Liver (tissue), 9 donors: ENCODE measurements around the gene CBFA2T2. TPM values are rescaled to one million over a fixed set of nuclear protein-coding genes. Genes with fewer than 3 reads are reported as not detected.
A peak's percentile ranks its signal among the peaks of the same experiment; 100 is the strongest.

Experiments
- DNase-seq: peaks from one replicate; pipeline ENCODE4 v3.0.0-alpha.2; 2017; ENCODE audit warnings: low spot score
- H3K27ac ChIP-seq, 2 donors: one replicate each; pipeline ENCODE4 v1.7.0; 2013; ENCODE audit warnings: inconsistent platforms in 2 of 2, low read length in 2 of 2, control low read depth in 1 of 2, low read depth in 1 of 2, mild to moderate bottlenecking in 1 of 2
- H3K27me3 ChIP-seq, 4 donors: one replicate each; pipeline versions ENCODE4 v1.6.1 to v1.7.0; 2013; ENCODE audit warnings: low read length in 3 of 4, inconsistent platforms in 1 of 4, mild to moderate bottlenecking in 1 of 4, moderate library complexity in 1 of 4; ENCODE audit not compliant: control insufficient read depth in 4 of 4, insufficient read depth in 4 of 4
- H3K36me3 ChIP-seq, 4 donors: one replicate each; pipeline versions ENCODE4 v1.6.1 to v1.7.0; 2013; ENCODE audit warnings: low read length in 3 of 4, mild to moderate bottlenecking in 3 of 4, low read depth in 1 of 4, moderate library complexity in 1 of 4; ENCODE audit not compliant: control insufficient read depth in 4 of 4, insufficient read depth in 3 of 4
- H3K4me1 ChIP-seq, 4 donors: one replicate each; pipeline versions ENCODE4 v1.6.1 to v1.7.0; 2013; ENCODE audit warnings: low read length in 3 of 4, mild to moderate bottlenecking in 3 of 4, moderate library complexity in 1 of 4; ENCODE audit not compliant: control insufficient read depth in 4 of 4, insufficient read depth in 4 of 4
- H3K4me3 ChIP-seq, 3 donors: one replicate each; pipeline versions ENCODE4 v1.6.1 to v1.7.0; 2013; ENCODE audit warnings: low read length in 3 of 3, control low read depth in 1 of 3, low read depth in 1 of 3, mild to moderate bottlenecking in 1 of 3
- H3K9ac ChIP-seq, 2 donors: one replicate each; pipeline ENCODE4 v1.7.0; 2013; ENCODE audit warnings: low read length in 2 of 2, mild to moderate bottlenecking in 2 of 2, moderate library complexity in 2 of 2, control low read depth in 1 of 2, low read depth in 1 of 2
- H3K9me3 ChIP-seq, 4 donors: one replicate each; pipeline versions ENCODE4 v1.6.1 to v1.7.0; 2013; ENCODE audit warnings: low read length in 3 of 4; ENCODE audit not compliant: control insufficient read depth in 4 of 4
- FOXA1 ChIP-seq: IDR thresholded peaks from 2 replicates; pipeline ENCODE4 v1.6.1; 2016; ENCODE audit warnings: antibody characterized with exemption
- HNF4A ChIP-seq, 2 donors: conservative IDR thresholded peaks; 2 replicates each; pipeline ENCODE4 v1.6.1; 2016; ENCODE audit warnings: antibody characterized with exemption in 2 of 2, mild to moderate bottlenecking in 2 of 2
- JUND ChIP-seq, 2 donors: IDR thresholded peaks; 2 replicates each; pipeline ENCODE4 v1.6.1; 2016; ENCODE audit warnings: antibody characterized with exemption in 2 of 2
- MAX ChIP-seq: IDR thresholded peaks from 2 replicates; pipeline ENCODE4 v1.6.1; 2016; ENCODE audit warnings: antibody characterized with exemption
- RAD21 ChIP-seq, 2 donors: IDR thresholded peaks; 2 replicates each; pipeline ENCODE4 v1.6.1; 2016; ENCODE audit warnings: antibody characterized with exemption in 2 of 2, mild to moderate bottlenecking in 2 of 2
- RXRA ChIP-seq, 2 donors: IDR thresholded peaks; 2 replicates each; pipeline ENCODE4 v1.6.1; 2017 to 2018; ENCODE audit warnings: antibody characterized with exemption in 2 of 2, mild to moderate bottlenecking in 1 of 2
- TAF1 ChIP-seq: conservative IDR thresholded peaks from 2 replicates; pipeline ENCODE4 v1.6.1; 2016; ENCODE audit warnings: antibody characterized with exemption, mild to moderate bottlenecking
- WGBS: extraction: QIAGEN DNeasy Blood & Tissue Kit; methylation state at CpG from one replicate; pipeline ENCODE4 v1.1.7; 2013; 5-methylcytosine and 5-hydroxymethylcytosine counted together
- polyA plus RNA-seq, 2 donors: library from polyadenylated mRNA; stranded (reverse) in 1 of 2; unstranded in 1 of 2; fragments of 200-250 nt in 1 of 2; fragments of >200 nt in 1 of 2; fragmentation: Nextera tagmentation in 1 of 2; extraction: Ambion mirVana in 1 of 2; gene quantifications; one replicate each; pipeline versions ENCODE4 v1.2.1 to v1.2.3, GENCODE V29; 2013 to 2015
- total RNA-seq, 2 donors: library from RNA; depleted of rRNA; stranded (reverse); fragments of >200 nt; gene quantifications; one replicate each; pipeline ENCODE4 v1.2.3, GENCODE V29; 2014
- TF ChIP-seq, protein P1 (sequence below): IDR thresholded peaks from 2 replicates; pipeline ENCODE4 v1.6.1; 2016; ENCODE audit warnings: antibody characterized with exemption, mild to moderate bottlenecking
- TF ChIP-seq, protein P2 (sequence below): IDR thresholded peaks from 2 replicates; pipeline ENCODE4 v1.6.1; 2016; ENCODE audit warnings: antibody characterized with exemption
- donor health status: healthy.
- donor health status: healthy.
- donor health status: healthy.
- donor health status: healthy.
- donor health status: healthy.

The CBFA2T2 gene
- total and polyA plus RNA-seq, 4 donors = 2.0 to 5.5 (median 5.3) TPM

DNA sequence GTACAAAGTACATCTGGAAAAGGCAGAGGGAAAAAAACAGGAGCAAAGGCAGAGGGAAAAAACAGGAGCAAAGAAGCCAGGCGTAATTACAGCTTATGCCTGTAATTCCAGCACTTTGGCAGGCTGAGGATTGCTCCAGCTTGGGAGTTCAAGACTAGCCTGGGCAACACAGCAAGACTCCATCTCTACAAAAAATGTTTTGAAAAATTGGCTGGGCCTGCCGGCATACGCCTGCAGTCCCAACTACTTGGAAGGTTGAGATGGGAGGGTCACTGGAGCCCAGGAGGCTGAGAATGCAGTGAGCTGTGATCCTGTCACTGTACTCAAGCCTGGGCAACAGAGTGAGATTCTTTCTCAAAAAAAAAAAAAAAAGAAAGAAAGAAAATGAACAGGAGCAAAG is 19.0 kb upstream of the CBFA2T2 start:
- no peaks in the 10 kb centered on the region for H3K36me3 ChIP-seq
- H3K4me1 ChIP-seq = peaks cover 0 to 2% (median 0%) of the 10 kb centered on the region in 4 donors
- no peak overlapping the region for H3K4me3 ChIP-seq
- 95% methylated on average over 3 of the region's 3 CpGs for WGBS
- no peak for DNase-seq
- H3K27ac ChIP-seq = no peak overlapping the region
- no peaks in the 10 kb centered on the region for H3K27me3 ChIP-seq
- H3K9me3 ChIP-seq = no peaks in the 10 kb centered on the region
- no peak overlapping the region for H3K9ac ChIP-seq
- no peak for TF ChIP-seq HNF4A (conservative IDR thresholded peaks at IDR 0.05)
- TF ChIP-seq JUND (IDR thresholded peaks at IDR 0.05) = no peak
- TF ChIP-seq FOXA1 = no peak
- TF ChIP-seq RXRA (IDR thresholded peaks at IDR 0.05) = no peak
- TF ChIP-seq, protein P1, sequence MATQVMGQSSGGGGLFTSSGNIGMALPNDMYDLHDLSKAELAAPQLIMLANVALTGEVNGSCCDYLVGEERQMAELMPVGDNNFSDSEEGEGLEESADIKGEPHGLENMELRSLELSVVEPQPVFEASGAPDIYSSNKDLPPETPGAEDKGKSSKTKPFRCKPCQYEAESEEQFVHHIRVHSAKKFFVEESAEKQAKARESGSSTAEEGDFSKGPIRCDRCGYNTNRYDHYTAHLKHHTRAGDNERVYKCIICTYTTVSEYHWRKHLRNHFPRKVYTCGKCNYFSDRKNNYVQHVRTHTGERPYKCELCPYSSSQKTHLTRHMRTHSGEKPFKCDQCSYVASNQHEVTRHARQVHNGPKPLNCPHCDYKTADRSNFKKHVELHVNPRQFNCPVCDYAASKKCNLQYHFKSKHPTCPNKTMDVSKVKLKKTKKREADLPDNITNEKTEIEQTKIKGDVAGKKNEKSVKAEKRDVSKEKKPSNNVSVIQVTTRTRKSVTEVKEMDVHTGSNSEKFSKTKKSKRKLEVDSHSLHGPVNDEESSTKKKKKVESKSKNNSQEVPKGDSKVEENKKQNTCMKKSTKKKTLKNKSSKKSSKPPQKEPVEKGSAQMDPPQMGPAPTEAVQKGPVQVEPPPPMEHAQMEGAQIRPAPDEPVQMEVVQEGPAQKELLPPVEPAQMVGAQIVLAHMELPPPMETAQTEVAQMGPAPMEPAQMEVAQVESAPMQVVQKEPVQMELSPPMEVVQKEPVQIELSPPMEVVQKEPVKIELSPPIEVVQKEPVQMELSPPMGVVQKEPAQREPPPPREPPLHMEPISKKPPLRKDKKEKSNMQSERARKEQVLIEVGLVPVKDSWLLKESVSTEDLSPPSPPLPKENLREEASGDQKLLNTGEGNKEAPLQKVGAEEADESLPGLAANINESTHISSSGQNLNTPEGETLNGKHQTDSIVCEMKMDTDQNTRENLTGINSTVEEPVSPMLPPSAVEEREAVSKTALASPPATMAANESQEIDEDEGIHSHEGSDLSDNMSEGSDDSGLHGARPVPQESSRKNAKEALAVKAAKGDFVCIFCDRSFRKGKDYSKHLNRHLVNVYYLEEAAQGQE = no peak
- TF ChIP-seq, protein P2, sequence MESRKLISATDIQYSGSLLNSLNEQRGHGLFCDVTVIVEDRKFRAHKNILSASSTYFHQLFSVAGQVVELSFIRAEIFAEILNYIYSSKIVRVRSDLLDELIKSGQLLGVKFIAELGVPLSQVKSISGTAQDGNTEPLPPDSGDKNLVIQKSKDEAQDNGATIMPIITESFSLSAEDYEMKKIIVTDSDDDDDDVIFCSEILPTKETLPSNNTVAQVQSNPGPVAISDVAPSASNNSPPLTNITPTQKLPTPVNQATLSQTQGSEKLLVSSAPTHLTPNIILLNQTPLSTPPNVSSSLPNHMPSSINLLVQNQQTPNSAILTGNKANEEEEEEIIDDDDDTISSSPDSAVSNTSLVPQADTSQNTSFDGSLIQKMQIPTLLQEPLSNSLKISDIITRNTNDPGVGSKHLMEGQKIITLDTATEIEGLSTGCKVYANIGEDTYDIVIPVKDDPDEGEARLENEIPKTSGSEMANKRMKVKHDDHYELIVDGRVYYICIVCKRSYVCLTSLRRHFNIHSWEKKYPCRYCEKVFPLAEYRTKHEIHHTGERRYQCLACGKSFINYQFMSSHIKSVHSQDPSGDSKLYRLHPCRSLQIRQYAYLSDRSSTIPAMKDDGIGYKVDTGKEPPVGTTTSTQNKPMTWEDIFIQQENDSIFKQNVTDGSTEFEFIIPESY = no peak

- no peak for DNase-seq
- TF ChIP-seq RAD21 (IDR thresholded peaks at IDR 0.05) = no peak
Measured at GRCh38 chr20:33472868-33473435, 16.9 kb upstream of the CBFA2T2 start.

DNA sequence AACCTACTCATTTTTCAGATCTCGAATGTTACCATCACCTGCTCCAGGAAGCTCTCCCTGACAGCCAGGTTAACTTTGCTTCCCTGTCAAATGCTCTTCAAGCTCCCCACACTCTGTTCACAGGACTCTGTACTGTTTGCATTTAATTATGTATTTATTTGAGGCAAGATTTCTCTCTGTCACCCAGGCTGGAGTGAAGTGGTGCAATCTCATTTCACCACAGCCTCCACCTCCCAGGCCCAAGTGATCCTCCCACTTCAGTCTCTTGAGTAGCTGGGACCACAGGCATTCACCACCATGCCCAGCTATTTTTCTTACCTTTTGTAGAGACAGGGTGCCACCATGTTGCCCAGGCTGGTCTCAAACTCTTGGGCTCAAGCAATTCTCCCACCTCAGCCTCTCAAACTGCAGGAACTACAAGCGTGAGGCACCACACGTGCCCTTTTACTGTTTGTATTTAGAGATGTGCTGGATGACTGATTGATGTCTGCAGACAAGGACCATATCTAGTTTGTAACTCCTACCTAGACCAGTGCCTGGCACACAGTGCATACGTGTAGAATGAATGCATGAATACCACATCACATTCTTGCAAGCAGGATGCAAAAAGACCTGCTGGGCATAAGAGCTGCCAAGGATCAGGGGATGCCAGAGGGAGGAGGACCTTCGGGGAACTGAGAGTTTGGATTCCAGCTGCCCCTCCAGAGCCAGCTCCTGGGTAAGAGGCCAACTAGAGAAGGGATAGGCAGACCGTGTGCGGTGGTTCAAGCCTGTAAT is 15.6 kb upstream of the CBFA2T2 start:
- DNase-seq = no peak
- 87% methylated on average over 7 of the region's 7 CpGs for WGBS

More at GRCh38 chr20:33472868-33473435, 16.9 kb upstream of the CBFA2T2 start:
- H3K9me3 ChIP-seq = no peaks in the 10 kb centered on the region
- H3K9ac ChIP-seq = no peak overlapping the region
- peaks cover 0 to 2% (median 0%) of the 10 kb centered on the region in 4 donors for H3K4me1 ChIP-seq
- H3K27ac ChIP-seq = no peak overlapping the region
- H3K4me3 ChIP-seq = no peak overlapping the region
- no peaks in the 10 kb centered on the region for H3K27me3 ChIP-seq
- 90% methylated on average over 7 of the region's 7 CpGs for WGBS
- no peaks in the 10 kb centered on the region for H3K36me3 ChIP-seq

More for the DNA sequence above, 15.6 kb upstream of the CBFA2T2 start:
- Histone ChIP-seq H3K9me3 (no peaks in the 10 kb centered on the region), H3K27ac (no peak overlapping the region), H3K4me3 (no peak overlapping the region), H3K4me1 (peaks cover 0 to 2% (median 0%) of the 10 kb centered on the region in 4 donors), H3K9ac (no peak overlapping the region), H3K27me3 (no peaks in the 10 kb centered on the region), H3K36me3 (no peaks in the 10 kb centered on the region)
- no peak for TF ChIP-seq MAX
- no peak for TF ChIP-seq FOXA1
- peak in 1 of 2 donors; percentile 19 for TF ChIP-seq HNF4A (conservative IDR thresholded peaks at IDR 0.05)
- TF ChIP-seq TAF1 = no peak
